ENCODE measurements around the gene NAV2.

The NAV2 gene

DNA sequence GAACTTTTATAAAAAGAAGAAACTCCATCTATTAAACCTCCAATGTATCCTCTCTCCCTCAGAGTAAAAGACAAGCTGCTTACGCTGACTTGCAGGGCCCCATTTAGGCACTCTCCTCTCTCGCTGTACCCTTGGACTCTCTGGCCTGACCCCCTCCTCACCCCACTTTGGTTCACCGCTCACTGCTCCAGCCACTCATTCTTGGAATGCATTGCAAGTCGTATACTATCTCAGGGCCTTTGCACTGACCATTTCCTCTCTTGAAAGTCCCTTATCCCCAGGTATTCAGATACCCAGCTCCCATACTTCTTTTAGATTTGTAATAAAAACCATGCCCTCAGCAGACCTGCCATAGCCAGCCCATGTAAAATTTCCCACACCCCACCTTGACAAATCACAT lies 308.1 kb downstream of the NAV2 start:
- in situ Hi-C loops (cut with MboI; ENCODE audit: low sequenced_read_pairs, unreplicated experiment): no loop called here
- TF ChIP-seq, protein P1, sequence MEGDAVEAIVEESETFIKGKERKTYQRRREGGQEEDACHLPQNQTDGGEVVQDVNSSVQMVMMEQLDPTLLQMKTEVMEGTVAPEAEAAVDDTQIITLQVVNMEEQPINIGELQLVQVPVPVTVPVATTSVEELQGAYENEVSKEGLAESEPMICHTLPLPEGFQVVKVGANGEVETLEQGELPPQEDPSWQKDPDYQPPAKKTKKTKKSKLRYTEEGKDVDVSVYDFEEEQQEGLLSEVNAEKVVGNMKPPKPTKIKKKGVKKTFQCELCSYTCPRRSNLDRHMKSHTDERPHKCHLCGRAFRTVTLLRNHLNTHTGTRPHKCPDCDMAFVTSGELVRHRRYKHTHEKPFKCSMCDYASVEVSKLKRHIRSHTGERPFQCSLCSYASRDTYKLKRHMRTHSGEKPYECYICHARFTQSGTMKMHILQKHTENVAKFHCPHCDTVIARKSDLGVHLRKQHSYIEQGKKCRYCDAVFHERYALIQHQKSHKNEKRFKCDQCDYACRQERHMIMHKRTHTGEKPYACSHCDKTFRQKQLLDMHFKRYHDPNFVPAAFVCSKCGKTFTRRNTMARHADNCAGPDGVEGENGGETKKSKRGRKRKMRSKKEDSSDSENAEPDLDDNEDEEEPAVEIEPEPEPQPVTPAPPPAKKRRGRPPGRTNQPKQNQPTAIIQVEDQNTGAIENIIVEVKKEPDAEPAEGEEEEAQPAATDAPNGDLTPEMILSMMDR (IDR thresholded peaks at IDR 0.05; ENCODE audit: borderline replicate concordance, control extremely low read depth, extremely low read depth, insufficient read depth, missing control alignments): no peak
- DNase-seq (ENCODE audit: low spot score): no peak

DNA sequence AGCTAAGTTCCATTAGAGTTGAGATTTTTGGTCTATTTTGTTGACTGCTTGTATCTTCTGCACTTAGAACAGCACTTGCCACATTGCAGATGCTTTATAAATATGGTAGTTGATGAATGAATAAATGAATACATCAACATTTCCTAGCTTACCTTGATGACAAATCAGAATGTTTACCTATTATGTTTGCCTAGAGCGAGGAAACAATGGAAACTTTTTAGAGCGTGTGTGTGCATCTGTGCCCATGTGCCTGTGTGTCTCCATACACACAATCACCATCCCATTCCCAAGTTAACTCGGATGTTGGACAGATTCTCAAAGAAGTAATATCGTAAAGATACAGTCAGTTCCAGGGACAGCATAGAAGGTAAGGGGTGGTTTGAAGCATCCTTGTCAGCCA lies 308.6 kb downstream of the NAV2 start:
- DNase-seq (ENCODE audit: low spot score): no peak
- in situ Hi-C loops (cut with MboI; ENCODE audit: low sequenced_read_pairs, unreplicated experiment): no loop called here
- TF ChIP-seq, protein P1 (IDR thresholded peaks at IDR 0.05; ENCODE audit: borderline replicate concordance, control extremely low read depth, extremely low read depth, insufficient read depth, missing control alignments): no peak

DNA sequence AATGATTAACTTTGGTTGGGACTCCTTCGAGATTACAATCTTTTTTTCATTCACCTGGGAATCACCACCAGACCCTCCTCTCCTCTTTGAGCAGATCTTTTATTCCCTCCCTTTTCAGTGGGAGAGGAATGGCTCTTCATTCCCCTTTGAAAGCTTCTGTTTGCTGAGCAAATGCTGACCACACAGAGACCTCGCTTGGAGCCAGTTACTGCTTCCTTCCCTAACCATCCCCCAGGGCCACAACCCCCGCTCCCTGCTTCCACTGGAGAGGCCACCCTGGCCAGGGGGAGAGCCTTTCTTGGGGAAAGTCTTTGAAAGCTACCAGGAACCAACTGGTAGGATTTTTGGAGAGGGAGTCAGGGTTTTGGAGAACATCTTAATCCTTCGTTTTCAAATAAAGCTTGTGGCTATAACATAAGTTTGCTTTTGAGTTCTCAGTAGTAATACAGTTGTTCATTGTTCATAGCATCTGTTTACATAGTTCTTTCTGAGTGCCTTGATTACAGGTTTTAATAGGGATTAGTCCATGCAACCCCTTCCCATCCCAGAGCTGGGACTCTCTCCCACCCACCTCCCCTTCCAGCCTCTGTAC lies 309.2 kb downstream of the NAV2 start:
- TF ChIP-seq, protein P1 (IDR thresholded peaks at IDR 0.05; ENCODE audit: borderline replicate concordance, control extremely low read depth, extremely low read depth, insufficient read depth, missing control alignments): no peak
- no peak for DNase-seq (ENCODE audit: low spot score)
- in situ Hi-C loops (cut with MboI; ENCODE audit: low sequenced_read_pairs, unreplicated experiment): no loop called here

DNA sequence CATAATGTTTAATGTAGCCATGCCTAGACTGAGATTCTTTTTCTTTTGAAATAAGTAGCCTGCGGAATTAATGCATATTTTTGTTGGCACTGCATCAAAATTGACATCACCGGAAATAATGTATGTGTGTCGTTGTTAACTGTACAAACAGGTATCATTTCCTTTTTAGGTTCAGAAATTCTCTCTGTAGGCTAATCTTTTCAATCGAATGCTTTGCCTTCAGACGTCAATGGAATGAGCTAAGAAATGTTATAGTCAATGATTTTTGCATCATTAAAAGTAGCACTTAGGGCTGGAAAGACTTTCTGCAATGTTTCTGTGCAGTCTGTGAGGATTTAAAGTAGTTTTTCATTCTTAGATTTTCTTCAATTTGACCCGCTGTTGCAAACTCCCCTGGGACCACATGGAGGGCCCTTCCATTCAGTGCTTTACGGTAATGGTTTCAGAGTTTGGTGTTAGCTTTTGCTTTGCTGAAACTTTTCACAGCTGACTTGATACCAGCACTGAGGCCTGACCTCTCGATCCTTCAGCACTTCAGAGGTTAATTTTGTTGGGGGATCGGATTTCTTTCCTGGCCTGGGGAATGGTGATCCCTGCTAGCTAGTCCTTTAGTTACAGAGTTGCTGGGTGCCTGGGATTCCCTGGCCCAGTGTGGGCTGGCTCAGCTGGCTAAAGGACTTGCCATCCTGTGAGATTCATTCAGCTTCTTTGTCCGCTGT lies 309.9 kb downstream of the NAV2 start:
- TF ChIP-seq, protein P1 (IDR thresholded peaks at IDR 0.05; ENCODE audit: borderline replicate concordance, control extremely low read depth, extremely low read depth, insufficient read depth, missing control alignments): no peak
- DNase-seq (ENCODE audit: low spot score): no peak
- in situ Hi-C loops (cut with MboI; ENCODE audit: low sequenced_read_pairs, unreplicated experiment): no loop called here

DNA sequence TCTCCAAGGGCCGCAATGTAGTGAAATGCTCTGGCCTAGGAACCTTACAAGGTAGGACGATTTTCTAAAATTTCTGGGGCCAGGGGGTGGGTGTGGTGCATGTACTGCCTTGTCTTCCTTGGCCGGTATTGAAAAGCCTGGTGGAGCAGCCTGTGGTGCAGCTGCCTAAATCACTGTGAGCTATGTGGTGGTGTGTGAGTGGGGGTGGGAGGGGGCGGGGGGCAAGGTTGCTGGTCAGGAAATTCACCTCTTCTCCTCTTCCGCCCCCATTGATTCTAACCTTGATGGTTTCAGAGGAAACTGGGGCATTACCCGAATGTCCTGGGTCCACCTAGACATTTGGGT lies 310.4 kb downstream of the NAV2 start:
- TF ChIP-seq, protein P1 (IDR thresholded peaks at IDR 0.05; ENCODE audit: borderline replicate concordance, control extremely low read depth, extremely low read depth, insufficient read depth, missing control alignments): no peak
- in situ Hi-C loops (cut with MboI; ENCODE audit: low sequenced_read_pairs, unreplicated experiment): no loop called here
- no peak for DNase-seq (ENCODE audit: low spot score)

DNA sequence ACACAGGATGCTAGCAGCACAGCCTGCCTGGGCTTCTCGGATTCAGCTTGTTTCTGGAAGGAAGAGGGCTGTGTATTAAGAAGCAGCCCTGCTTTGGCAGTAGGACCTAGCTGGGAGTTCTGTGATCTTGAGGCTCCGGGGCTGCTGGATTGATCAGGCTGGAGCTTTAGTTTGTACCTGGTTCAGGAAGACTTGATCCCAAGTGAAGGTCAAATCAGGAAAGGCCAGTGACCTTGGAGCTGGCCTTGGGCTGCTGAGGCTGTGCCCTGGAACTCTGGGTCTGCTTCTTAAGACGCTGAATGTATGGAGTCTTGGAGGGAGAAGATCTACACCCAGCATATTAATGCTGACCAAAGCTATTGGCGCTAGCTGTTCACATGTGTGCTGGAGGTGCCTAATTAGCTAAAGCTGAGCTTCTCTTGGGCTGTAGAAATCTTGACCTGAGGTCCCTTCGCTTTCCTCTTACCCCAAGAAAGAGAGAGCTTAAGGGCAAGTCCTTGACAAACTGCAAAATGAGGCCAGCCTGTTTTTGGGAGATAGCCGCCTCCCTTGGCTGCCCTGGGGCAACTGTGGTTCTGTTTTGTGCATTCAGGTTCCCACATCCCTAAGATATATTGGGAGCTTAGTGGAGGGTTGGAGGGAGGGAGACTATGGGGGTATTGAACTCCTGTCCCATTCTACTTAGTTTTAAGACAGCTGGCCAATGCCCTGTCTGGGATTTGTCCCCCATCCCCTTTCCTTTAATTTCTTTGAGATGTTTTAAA lies 311.7 kb downstream of the NAV2 start:
- TF ChIP-seq, protein P1 (IDR thresholded peaks at IDR 0.05; ENCODE audit: borderline replicate concordance, control extremely low read depth, extremely low read depth, insufficient read depth, missing control alignments): no peak
- DNase-seq (ENCODE audit: low spot score): no peak
- in situ Hi-C loops (cut with MboI; ENCODE audit: low sequenced_read_pairs, unreplicated experiment): no loop called here
